Activated B cell treated with CpG ODN at 0.5 μM for 24 hours (primary cell): ENCODE results near the gene PRKCE. TPM values are rescaled to one million over a fixed set of nuclear protein-coding genes. Genes with fewer than 3 reads are reported as not detected.
A peak's percentile ranks its signal among the peaks of the same experiment; 100 is the strongest.

Experiments used
- ATAC-seq: fragments of 200-7000 bp; cut with Tn5 transposase; one replicate; pipeline ENCODE4 v1.10.0; 2021; ENCODE audit warnings: low read depth, mild to moderate bottlenecking, moderate library complexity
- CTCF ChIA-PET: fragments of 350-600 bp; sonication (Branson Sonifier 250); formaldehyde crosslinking; loops from one replicate; lab custom pipeline; 2021; ENCODE audit warnings: antibody characterized with exemption; lab: Charles Lee
- POLR2A ChIA-PET: fragments of 350-600 bp; sonication (Branson Sonifier 250); formaldehyde crosslinking; loops from one replicate; lab custom pipeline; 2021; ENCODE audit warnings: antibody characterized with exemption; lab: Charles Lee
- DNase-seq: peaks from one replicate; pipeline ENCODE4 v3.0.0; 2022
- H3K27ac Mint-ChIP-seq: one replicate; pipeline ENCODE4 v1.8.0; 2020; ENCODE audit warnings: mixed read lengths
- H3K27me3 Mint-ChIP-seq: one replicate; pipeline ENCODE4 v1.8.0; 2021; ENCODE audit warnings: mixed read lengths
- H3K36me3 Mint-ChIP-seq: one replicate; pipeline ENCODE4 v1.8.0; 2021; ENCODE audit warnings: low read depth, mixed read lengths
- H3K4me1 Mint-ChIP-seq: one replicate; pipeline ENCODE4 v1.8.0; 2021; ENCODE audit warnings: mixed read lengths
- H3K4me3 Mint-ChIP-seq: one replicate; pipeline ENCODE4 v1.8.0; 2020; ENCODE audit warnings: mild to moderate bottlenecking, mixed read lengths
- H3K9me3 Mint-ChIP-seq: one replicate; pipeline ENCODE4 v1.8.0; 2020; ENCODE audit warnings: mixed read lengths
- CTCF ChIP-seq: fragments of 200-600 bp; IDR thresholded peaks from one replicate; pipeline ENCODE4 v1.8.0; 2022; ENCODE audit warnings: antibody characterized with exemption, mild to moderate bottlenecking
- intact Hi-C: fragments of 100-400 bp; cut with micrococcal nuclease; formaldehyde crosslinking; loops from one replicate; pipeline ENCODE4 v1.15.1; 2024
- total RNA-seq: library from RNA; stranded (reverse); gene quantifications from 2 replicates; pipeline ENCODE4 v1.2.3, GENCODE V29; 2022

Gene PRKCE
- total RNA-seq, 1 donor from 2014 or later: 53.8 TPM

GRCh38 chr2:45973426-45973825 lies 322.0 kb downstream of the PRKCE start:
- no peaks in the 10 kb centered on the region for H3K27me3 Mint-ChIP-seq
- POLR2A ChIA-PET: interaction anchor here (1.4 kb wide), 1 partner anchor 323 kb away, joined by 3 read pairs; no protein-coding TSS in a partner anchor
- ATAC-seq (no peak), DNase-seq (no peak)
- CTCF ChIA-PET: no interaction called here
- no peak for TF ChIP-seq CTCF
- H3K36me3 Mint-ChIP-seq: peaks cover 14% of the 10 kb centered on the region
- H3K4me3 Mint-ChIP-seq: peak overlapping the region; percentile 58
- intact Hi-C loops: no loop called here
- peaks cover 37% of the 10 kb centered on the region for H3K4me1 Mint-ChIP-seq
- no peaks in the 10 kb centered on the region for H3K9me3 Mint-ChIP-seq
- H3K27ac Mint-ChIP-seq: peak overlapping the region; percentile 75

GRCh38 chr2:45974056-45974455 lies 322.6 kb downstream of the PRKCE start:
- intact Hi-C loops: no loop called here
- Mint-ChIP-seq H3K36me3 (peaks cover 20% of the 10 kb centered on the region), H3K4me3 (peak overlapping the region; percentile 58)

GRCh38 chr2:45974762-45975408 lies 323.4 kb downstream of the PRKCE start:
- POLR2A ChIA-PET: no interaction called here
- Mint-ChIP-seq H3K9me3 (no peaks in the 10 kb centered on the region), H3K4me3 (no peak overlapping the region), H3K4me1 (peaks cover 33% of the 10 kb centered on the region), H3K27me3 (no peaks in the 10 kb centered on the region), H3K36me3 (peaks cover 28% of the 10 kb centered on the region), H3K27ac (peak overlapping the region; percentile 75)
- DNase-seq (no peak), ATAC-seq (no peak)
- CTCF ChIA-PET: no interaction called here
- TF ChIP-seq CTCF: no peak
- intact Hi-C loops: no loop called here

More at GRCh38 chr2:45974056-45974455, 322.6 kb downstream of the PRKCE start:
- ChIA-PET POLR2A (interaction anchor here (1.4 kb wide), 1 partner anchor 324 kb away, joined by 3 read pairs; no protein-coding TSS in a partner anchor), CTCF (no interaction called here)
- Mint-ChIP-seq H3K4me1 (peaks cover 35% of the 10 kb centered on the region), H3K27ac (peak overlapping the region; percentile 75), H3K9me3 (no peaks in the 10 kb centered on the region), H3K27me3 (no peaks in the 10 kb centered on the region)
- no peak for TF ChIP-seq CTCF
- DNase-seq (no peak), ATAC-seq (peak; percentile 84)

- intact Hi-C loops: no loop called here
- POLR2A ChIA-PET: no interaction called here
- ATAC-seq: peak; percentile 20
- DNase-seq: no peak
- Mint-ChIP-seq H3K4me1 (peaks cover 30% of the 10 kb centered on the region), H3K27me3 (no peaks in the 10 kb centered on the region), H3K27ac (no peak overlapping the region), H3K9me3 (no peaks in the 10 kb centered on the region), H3K4me3 (peak overlapping the region; percentile 11), H3K36me3 (peaks cover 39% of the 10 kb centered on the region)
- CTCF ChIA-PET: interaction anchor here (1.6 kb wide), 1 partner anchor 17 kb away, joined by 4 read pairs; no protein-coding TSS in a partner anchor
- no peak for TF ChIP-seq CTCF
Measured at GRCh38 chr2:45975752-45976517, 324.5 kb downstream of the PRKCE start.

- Mint-ChIP-seq H3K27ac (no peak overlapping the region), H3K4me3 (no peak overlapping the region), H3K9me3 (no peaks in the 10 kb centered on the region), H3K27me3 (no peaks in the 10 kb centered on the region), H3K4me1 (peaks cover 23% of the 10 kb centered on the region), H3K36me3 (peaks cover 61% of the 10 kb centered on the region)
- intact Hi-C loops: no loop called here
- CTCF ChIA-PET: no interaction called here
- DNase-seq (no peak), ATAC-seq (no peak)
- POLR2A ChIA-PET: no interaction called here
- TF ChIP-seq CTCF: no peak
Measured at GRCh38 chr2:45978302-45978859, 326.9 kb downstream of the PRKCE start.
